Measurements from ENCODE around the gene TMPRSS4.

Gene TMPRSS4

GRCh38 chr11:118086913-118087768 lies 10.3 kb downstream of the TMPRSS4 start, which contains the start of gene SMIM35:
TSS of gene SMIM35 (minus strand) at chr11:118086963. CDS start at chr11:118086757, 206 bp downstream.
- no peak for TF ChIP-seq CTCF (IDR thresholded peaks at IDR 0.05; ENCODE audit: control insufficient read depth, extremely low read depth, insufficient read depth)
- no peak for DNase-seq (ENCODE audit: low read depth)
- H3K4me3 ChIP-seq (ENCODE audit: low read depth, low read length) = no peak within 1 kb of the TSS

- no peak for DNase-seq (ENCODE audit: low read depth)
- no peak for TF ChIP-seq CTCF (IDR thresholded peaks at IDR 0.05; ENCODE audit: control insufficient read depth, extremely low read depth, insufficient read depth)
- no peak overlapping the region for H3K4me3 ChIP-seq (ENCODE audit: low read depth, low read length)
These were observed 11.1 kb downstream of the TMPRSS4 start for GRCh38 chr11:118087931-118088330.

- no peak for DNase-seq (ENCODE audit: low read depth)
- H3K4me3 ChIP-seq (ENCODE audit: low read depth, low read length) = no peak overlapping the region
- no peak for TF ChIP-seq CTCF (IDR thresholded peaks at IDR 0.05; ENCODE audit: control insufficient read depth, extremely low read depth, insufficient read depth)
These were observed 11.7 kb downstream of the TMPRSS4 start for GRCh38 chr11:118088531-118088930.

- no peak overlapping the region for H3K4me3 ChIP-seq (ENCODE audit: low read depth, low read length)
- DNase-seq (ENCODE audit: low read depth) = no peak
- TF ChIP-seq CTCF (IDR thresholded peaks at IDR 0.05; ENCODE audit: control insufficient read depth, extremely low read depth, insufficient read depth) = no peak
These were observed 13.8 kb downstream of the TMPRSS4 start for GRCh38 chr11:118090545-118091162.

- TF ChIP-seq CTCF (IDR thresholded peaks at IDR 0.05; ENCODE audit: control insufficient read depth, extremely low read depth, insufficient read depth) = no peak
- H3K4me3 ChIP-seq (ENCODE audit: low read depth, low read length) = no peak overlapping the region
- DNase-seq (ENCODE audit: low read depth) = no peak
These were observed 14.8 kb downstream of the TMPRSS4 start for GRCh38 chr11:118091690-118092089.

GRCh38 chr11:118092907-118093571 lies 16.2 kb downstream of the TMPRSS4 start:
- H3K4me3 ChIP-seq (ENCODE audit: low read depth, low read length) = no peak overlapping the region
- TF ChIP-seq CTCF (IDR thresholded peaks at IDR 0.05; ENCODE audit: control insufficient read depth, extremely low read depth, insufficient read depth) = no peak
- DNase-seq (ENCODE audit: low read depth) = no peak

Measured in LNCaP clone FGC (cell line).